ENCODE data around the gene SIM2. TPM values are rescaled to one million over a fixed set of nuclear protein-coding genes. Genes with fewer than 3 reads are reported as not detected.

The SIM2 gene
- total RNA-seq, 3 donors from 2014 or later (not counting 1 experiment from before 2014, with no cell fraction given), result not detected

DNA sequence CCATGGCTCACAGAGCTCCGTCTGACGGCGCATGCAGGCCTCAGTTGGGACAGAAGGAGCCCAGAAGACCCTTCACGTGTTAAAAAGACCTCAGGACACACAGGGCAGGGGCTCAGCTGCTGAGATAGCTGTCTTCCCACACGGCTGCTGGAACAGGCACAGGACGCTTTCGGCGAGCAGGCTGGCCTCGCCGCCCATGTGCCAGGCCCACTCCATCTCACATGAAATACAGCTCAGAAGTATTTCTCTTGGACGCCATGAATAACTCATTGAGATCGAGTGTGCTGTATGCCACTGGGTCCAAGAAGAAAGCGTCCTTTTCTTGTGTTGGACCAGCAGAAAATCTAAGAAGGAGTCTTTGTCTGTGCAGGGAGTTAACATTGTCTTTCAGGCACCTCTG, 69.6 kb downstream of the SIM2 start:
- H3K36me3 ChIP-seq (ENCODE audit: control insufficient read depth, insufficient read depth, low read length), result peaks cover 3% of the 10 kb centered on the region
- H3K27ac ChIP-seq (ENCODE audit: low read length), result no peak overlapping the region
- intact Hi-C loops (cut with micrococcal nuclease), result no loop called here
- H3K4me1 Mint-ChIP-seq, result peaks cover 0 to 4% of the 10 kb centered on the region in 2 donors
- WGBS (ENCODE audit: insufficient coverage), result 96% methylated on average over 13 of the region's 13 CpGs
- H3K36me3 Mint-ChIP-seq, result no peaks in the 10 kb centered on the region
- H3K9me3 ChIP-seq (ENCODE audit: control insufficient read depth, insufficient read depth, low read length), result no peaks in the 10 kb centered on the region
- ATAC-seq (no peak), DNase-seq (no peak)
- no peak overlapping the region for H3K27ac Mint-ChIP-seq
- no peak overlapping the region for H3K4me3 ChIP-seq (ENCODE audit: low read length)
- H3K4me1 ChIP-seq (ENCODE audit: control insufficient read depth, insufficient read depth, low read length), result no peaks in the 10 kb centered on the region
- no peak overlapping the region for H3K4me3 Mint-ChIP-seq
- H3K27me3 Mint-ChIP-seq (ENCODE audit: low read depth in 2 of 2), result no peaks in the 10 kb centered on the region
- no peaks in the 10 kb centered on the region for H3K9me3 Mint-ChIP-seq
- TF ChIP-seq, protein P1, sequence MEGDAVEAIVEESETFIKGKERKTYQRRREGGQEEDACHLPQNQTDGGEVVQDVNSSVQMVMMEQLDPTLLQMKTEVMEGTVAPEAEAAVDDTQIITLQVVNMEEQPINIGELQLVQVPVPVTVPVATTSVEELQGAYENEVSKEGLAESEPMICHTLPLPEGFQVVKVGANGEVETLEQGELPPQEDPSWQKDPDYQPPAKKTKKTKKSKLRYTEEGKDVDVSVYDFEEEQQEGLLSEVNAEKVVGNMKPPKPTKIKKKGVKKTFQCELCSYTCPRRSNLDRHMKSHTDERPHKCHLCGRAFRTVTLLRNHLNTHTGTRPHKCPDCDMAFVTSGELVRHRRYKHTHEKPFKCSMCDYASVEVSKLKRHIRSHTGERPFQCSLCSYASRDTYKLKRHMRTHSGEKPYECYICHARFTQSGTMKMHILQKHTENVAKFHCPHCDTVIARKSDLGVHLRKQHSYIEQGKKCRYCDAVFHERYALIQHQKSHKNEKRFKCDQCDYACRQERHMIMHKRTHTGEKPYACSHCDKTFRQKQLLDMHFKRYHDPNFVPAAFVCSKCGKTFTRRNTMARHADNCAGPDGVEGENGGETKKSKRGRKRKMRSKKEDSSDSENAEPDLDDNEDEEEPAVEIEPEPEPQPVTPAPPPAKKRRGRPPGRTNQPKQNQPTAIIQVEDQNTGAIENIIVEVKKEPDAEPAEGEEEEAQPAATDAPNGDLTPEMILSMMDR (IDR thresholded peaks at IDR 0.05), result no peak
- H3K27me3 ChIP-seq (ENCODE audit: control insufficient read depth, insufficient read depth, low read length), result no peaks in the 10 kb centered on the region

DNA sequence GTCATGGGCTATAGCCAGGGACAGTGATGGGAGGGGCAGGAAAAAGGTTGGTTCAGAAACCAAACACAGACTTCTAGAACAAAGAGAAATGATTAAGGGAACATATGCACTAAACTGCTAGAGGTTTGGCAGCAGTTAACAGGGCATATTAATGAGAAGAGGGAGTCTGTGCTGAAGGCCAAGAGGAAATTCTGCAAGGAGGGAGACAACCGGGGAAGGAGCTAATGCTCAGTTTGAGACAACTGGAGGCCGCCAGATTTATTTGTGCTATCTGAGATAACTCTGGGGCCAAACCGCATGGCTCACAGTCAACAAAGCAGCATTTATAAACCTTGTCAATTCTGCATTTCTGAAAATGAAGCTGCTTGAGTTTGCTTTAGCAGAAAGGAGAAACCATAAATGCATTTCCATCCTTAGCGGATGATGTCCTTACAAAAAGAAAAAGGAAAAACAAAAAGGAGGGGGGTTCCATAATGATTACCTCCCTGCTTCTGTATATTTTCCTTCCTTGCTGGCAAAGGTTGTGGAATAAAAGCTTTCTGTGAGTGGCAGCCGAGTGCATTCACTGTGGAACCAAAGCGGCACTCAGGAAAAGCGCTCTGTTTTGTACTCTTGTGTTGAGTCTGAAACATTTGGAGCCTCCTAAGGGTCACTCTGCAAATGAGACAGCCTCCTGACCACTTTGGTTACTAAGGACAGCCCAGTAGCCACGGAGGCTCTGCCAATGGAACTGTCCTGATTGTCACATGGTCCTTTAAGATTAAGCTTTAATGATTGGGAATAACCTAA, 70.3 kb downstream of the SIM2 start:
- H3K4me3 Mint-ChIP-seq, result no peak overlapping the region
- DNase-seq, result no peak
- ATAC-seq, result no peak
- Histone ChIP-seq H3K27me3 (ENCODE audit: control insufficient read depth, insufficient read depth, low read length) (no peaks in the 10 kb centered on the region), H3K27ac (ENCODE audit: low read length) (no peak overlapping the region), H3K4me3 (ENCODE audit: low read length) (no peak overlapping the region), H3K9me3 (ENCODE audit: control insufficient read depth, insufficient read depth, low read length) (no peaks in the 10 kb centered on the region), H3K36me3 (ENCODE audit: control insufficient read depth, insufficient read depth, low read length) (peaks cover 3% of the 10 kb centered on the region), H3K4me1 (ENCODE audit: control insufficient read depth, insufficient read depth, low read length) (no peaks in the 10 kb centered on the region)
- WGBS (ENCODE audit: insufficient coverage), result 76% methylated on average over 8 of the region's 8 CpGs
- intact Hi-C loops (cut with micrococcal nuclease), result no loop called here
- TF ChIP-seq, protein P1 (IDR thresholded peaks at IDR 0.05), result no peak
- H3K27me3 Mint-ChIP-seq (ENCODE audit: low read depth in 2 of 2), result no peaks in the 10 kb centered on the region
- H3K4me1 Mint-ChIP-seq, result peaks cover 0 to 4% of the 10 kb centered on the region in 2 donors
- no peaks in the 10 kb centered on the region for H3K9me3 Mint-ChIP-seq
- no peaks in the 10 kb centered on the region for H3K36me3 Mint-ChIP-seq
- no peak overlapping the region for H3K27ac Mint-ChIP-seq

DNA sequence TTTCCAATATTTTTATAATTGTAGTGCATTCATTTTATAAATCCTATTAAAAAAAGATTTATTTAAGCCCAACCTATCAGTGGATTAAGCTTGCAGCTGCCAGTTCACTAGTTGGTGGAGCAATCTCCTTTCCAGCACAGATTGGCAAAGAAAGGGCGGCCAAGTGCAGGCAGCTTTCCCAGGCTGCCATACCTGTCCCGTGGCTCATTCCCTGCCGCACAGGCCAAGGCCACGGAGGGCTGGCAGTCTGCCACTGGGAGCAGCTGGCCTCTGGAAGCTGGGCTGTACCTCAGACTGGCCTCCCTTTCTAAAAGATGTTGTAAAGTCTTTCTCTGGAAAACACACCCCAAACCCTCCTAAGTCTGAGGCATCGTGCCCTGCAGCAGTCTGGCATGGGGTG, 74.2 kb downstream of the SIM2 start:
- Mint-ChIP-seq H3K4me1 (peaks cover 9 to 10% of the 10 kb centered on the region in 2 donors), H3K4me3 (no peak overlapping the region), H3K27me3 (ENCODE audit: low read depth in 2 of 2) (no peaks in the 10 kb centered on the region), H3K36me3 (no peaks in the 10 kb centered on the region), H3K9me3 (no peaks in the 10 kb centered on the region), H3K27ac (no peak overlapping the region)
- H3K4me1 ChIP-seq (ENCODE audit: control insufficient read depth, insufficient read depth, low read length), result no peaks in the 10 kb centered on the region
- TF ChIP-seq, protein P1 (IDR thresholded peaks at IDR 0.05), result no peak
- WGBS (ENCODE audit: insufficient coverage), result 85% methylated on average over 5 of the region's 5 CpGs
- no peaks in the 10 kb centered on the region for H3K27me3 ChIP-seq (ENCODE audit: control insufficient read depth, insufficient read depth, low read length)
- no peak for ATAC-seq
- DNase-seq, result no peak
- intact Hi-C loops (cut with micrococcal nuclease), result no loop called here
- H3K9me3 ChIP-seq (ENCODE audit: control insufficient read depth, insufficient read depth, low read length), result no peaks in the 10 kb centered on the region
- H3K27ac ChIP-seq (ENCODE audit: low read length), result no peak overlapping the region
- H3K4me3 ChIP-seq (ENCODE audit: low read length), result no peak overlapping the region
- no peaks in the 10 kb centered on the region for H3K36me3 ChIP-seq (ENCODE audit: control insufficient read depth, insufficient read depth, low read length)

DNA sequence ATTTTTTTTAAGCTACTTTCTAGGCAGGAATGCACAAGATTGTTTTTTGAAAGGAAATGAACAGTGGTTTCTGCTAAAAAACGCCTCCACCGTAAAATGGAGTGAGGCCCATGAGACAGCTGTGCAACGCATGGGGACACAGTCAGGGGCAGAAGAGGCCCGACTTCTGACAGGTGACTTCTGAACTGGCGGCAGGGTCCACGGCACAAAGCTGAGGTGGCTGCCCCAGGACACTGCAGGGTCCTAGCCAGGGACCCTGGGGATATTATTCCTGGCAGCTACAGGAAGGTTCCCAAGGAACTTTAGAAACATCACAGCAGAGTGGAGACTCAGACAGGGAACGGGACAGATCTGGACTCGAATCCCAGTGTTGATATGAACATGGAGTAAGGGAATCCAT, 75.1 kb downstream of the SIM2 start:
- Mint-ChIP-seq H3K36me3 (no peaks in the 10 kb centered on the region), H3K27me3 (ENCODE audit: low read depth in 2 of 2) (no peaks in the 10 kb centered on the region), H3K9me3 (no peaks in the 10 kb centered on the region), H3K4me3 (no peak overlapping the region), H3K4me1 (peaks cover 6 to 9% of the 10 kb centered on the region in 2 donors), H3K27ac (no peak overlapping the region)
- DNase-seq (no peak), ATAC-seq (no peak)
- Histone ChIP-seq H3K9me3 (ENCODE audit: control insufficient read depth, insufficient read depth, low read length) (no peaks in the 10 kb centered on the region), H3K4me3 (ENCODE audit: low read length) (no peak overlapping the region), H3K36me3 (ENCODE audit: control insufficient read depth, insufficient read depth, low read length) (no peaks in the 10 kb centered on the region), H3K27me3 (ENCODE audit: control insufficient read depth, insufficient read depth, low read length) (no peaks in the 10 kb centered on the region), H3K4me1 (ENCODE audit: control insufficient read depth, insufficient read depth, low read length) (no peaks in the 10 kb centered on the region), H3K27ac (ENCODE audit: low read length) (no peak overlapping the region)
- TF ChIP-seq, protein P1 (IDR thresholded peaks at IDR 0.05), result no peak
- WGBS (ENCODE audit: insufficient coverage), result 62% methylated on average over 8 of the region's 8 CpGs
- intact Hi-C loops (cut with micrococcal nuclease), result no loop called here
